Activated CD8-positive, alpha-beta memory T cell treated with anti-CD3 and anti-CD28 coated beads, Interleukin-2, amount 50 U/mL, for 4 hours (primary cell): ENCODE data around the gene MOSPD2.

Experiments
- DNase-seq: peaks from one replicate; pipeline ENCODE4 v3.0.0-alpha.2; 2020

Gene MOSPD2

GRCh38 chrX:14872851-14873675, at the start of gene MOSPD2, which contains the start of gene FANCB:
MOSPD2 (plus strand) TSS chrX:14873421; CDS start chrX:14873529, 108 bp downstream.
FANCB (minus strand) TSS chrX:14873069; CDS start chrX:14865510, 7,559 bp downstream.
- DNase-seq: peak; percentile 93

- no peak for DNase-seq
Measured at GRCh38 chrX:14825851-14826250, 47.4 kb upstream of the MOSPD2 start.

GRCh38 chrX:14826319-14826718, 46.9 kb upstream of the MOSPD2 start:
- DNase-seq: no peak

GRCh38 chrX:14829643-14830042, 43.6 kb upstream of the MOSPD2 start:
- no peak for DNase-seq

GRCh38 chrX:14832151-14832550, 41.1 kb upstream of the MOSPD2 start:
- DNase-seq: no peak

- no peak for DNase-seq
Measured at GRCh38 chrX:14832586-14832985, 40.6 kb upstream of the MOSPD2 start.

- no peak for DNase-seq
Measured at GRCh38 chrX:14837155-14837554, 36.1 kb upstream of the MOSPD2 start.

GRCh38 chrX:14843666-14844065, 29.6 kb upstream of the MOSPD2 start:
- DNase-seq: no peak

GRCh38 chrX:14851526-14851925, 21.7 kb upstream of the MOSPD2 start:
- no peak for DNase-seq

GRCh38 chrX:14864631-14865030, 8.6 kb upstream of the MOSPD2 start:
- DNase-seq: no peak

- DNase-seq: no peak
Measured at GRCh38 chrX:14865201-14865600, 8.0 kb upstream of the MOSPD2 start.

GRCh38 chrX:14871767-14872166, 1.5 kb upstream of the MOSPD2 start:
- no peak for DNase-seq

- no peak for DNase-seq
Measured at GRCh38 chrX:14872355-14872754, 866 bp upstream of the MOSPD2 start.

GRCh38 chrX:14873676-14874049, 442 bp downstream of the MOSPD2 start:
- no peak for DNase-seq

- no peak for DNase-seq
Measured at GRCh38 chrX:14875624-14876023, 2.4 kb downstream of the MOSPD2 start.

- no peak for DNase-seq
Measured at GRCh38 chrX:14883826-14884225, 10.6 kb downstream of the MOSPD2 start.

GRCh38 chrX:14884714-14885113, 11.5 kb downstream of the MOSPD2 start:
- no peak for DNase-seq

GRCh38 chrX:14886252-14886651, 13.0 kb downstream of the MOSPD2 start:
- DNase-seq: no peak

GRCh38 chrX:14896273-14896672, 23.1 kb downstream of the MOSPD2 start:
- no peak for DNase-seq

- DNase-seq: no peak
Measured at GRCh38 chrX:14897042-14897441, 23.8 kb downstream of the MOSPD2 start.

- no peak for DNase-seq
Measured at GRCh38 chrX:14899607-14900006, 26.4 kb downstream of the MOSPD2 start.

GRCh38 chrX:14902537-14902936, 29.3 kb downstream of the MOSPD2 start:
- DNase-seq: no peak

GRCh38 chrX:14903891-14904290, 30.7 kb downstream of the MOSPD2 start:
- DNase-seq: no peak

GRCh38 chrX:14913241-14913640, 40.0 kb downstream of the MOSPD2 start:
- no peak for DNase-seq

- DNase-seq: no peak
Measured at GRCh38 chrX:14915596-14915995, 42.4 kb downstream of the MOSPD2 start.
